HepG2 (cell line): Measurements from ENCODE around the gene CREG2. TPM values are rescaled to one million over a fixed set of nuclear protein-coding genes. Genes with fewer than 3 reads are reported as not detected.

Experiments used
- JDP2 ChIP-seq: sonication (generic); formaldehyde crosslinking; IDR thresholded peaks from 2 replicates; pipeline ENCODE4 v1.8.1; 2022; ENCODE audit warnings: missing genetic modification reagents, borderline replicate concordance
- MXI1 ChIP-seq: IDR thresholded peaks from 3 replicates; pipeline ENCODE4 v1.6.1; 2012; ENCODE audit warnings: low read depth, low read length, inconsistent platforms, borderline replicate concordance
- PPARG ChIP-seq: conservative IDR thresholded peaks from 2 replicates; pipeline ENCODE4 v1.6.1; 2016; ENCODE audit warnings: missing biosample characterization, missing genetic modification reagents
- THAP8 ChIP-seq: sonication (generic); formaldehyde crosslinking; IDR thresholded peaks from 2 replicates; pipeline ENCODE4 v1.5.1; 2020; ENCODE audit warnings: missing genetic modification reagents, mild to moderate bottlenecking, borderline replicate concordance
- TP53 ChIP-seq: sonication (generic); formaldehyde crosslinking; conservative IDR thresholded peaks from 2 replicates; pipeline ENCODE4 v1.4.0; 2020; ENCODE audit warnings: missing genetic modification reagents
- ZGPAT ChIP-seq: IDR thresholded peaks from 2 replicates; pipeline ENCODE4 v1.6.1; 2016; ENCODE audit warnings: mild to moderate bottlenecking
- ZNF205 ChIP-seq: IDR thresholded peaks from 2 replicates; pipeline ENCODE4 v1.6.1; 2018; ENCODE audit warnings: missing biosample characterization, missing genetic modification reagents
- ZNF230 ChIP-seq: sonication (generic); formaldehyde crosslinking; IDR thresholded peaks from 2 replicates; pipeline ENCODE4 v1.4.0; 2020; ENCODE audit warnings: mild to moderate bottlenecking, missing genetic modification reagents
- ZNF484 ChIP-seq: sonication (generic); formaldehyde crosslinking; IDR thresholded peaks from 2 replicates; pipeline ENCODE4 v1.5.1; 2020; ENCODE audit warnings: mild to moderate bottlenecking, low read depth, missing genetic modification reagents, borderline replicate concordance
- ZNF550 ChIP-seq: sonication (generic); formaldehyde crosslinking; IDR thresholded peaks from 2 replicates; pipeline ENCODE4 v1.4.0; 2020; ENCODE audit warnings: mild to moderate bottlenecking, missing genetic modification reagents, borderline replicate concordance
- ZSCAN30 ChIP-seq: sonication (generic); formaldehyde crosslinking; IDR thresholded peaks from 2 replicates; pipeline ENCODE4 v1.5.0; 2020; ENCODE audit warnings: mild to moderate bottlenecking, missing genetic modification reagents
- polyA plus RNA-seq, 8 experiments: library from polyadenylated mRNA; depleted of rRNA in 3 of 8; stranded (reverse) in 7 of 8; unstranded in 1 of 8; fragments of >200 nt; fragmentation: Illumina TruSeq in 4 of 8; extraction: Trizol in 4 of 8; gene quantifications; 2 replicates each; pipeline versions ENCODE4 v1.2.1 to v1.2.3, GENCODE V29; 2011 to 2016; ENCODE audit warnings: low read depth in 4 of 8, missing spikeins in 1 of 8, mixed read lengths in 1 of 8; ENCODE audit not compliant: insufficient read depth in 1 of 8
- total RNA-seq, 5 experiments: library from RNA; depleted of rRNA; stranded (reverse); fragments of >200 nt; fragmentation: Illumina TruSeq; extraction: Trizol; gene quantifications; 2 replicates each; pipeline ENCODE4 v1.2.3, GENCODE V29; 2016; ENCODE audit warnings: low read depth in 1 of 5
- TF ChIP-seq, protein P1 (sequence below), 2 experiments: sonication (generic) in 1 of 2; formaldehyde crosslinking in 1 of 2; IDR thresholded peaks; 2 replicates each; pipeline versions ENCODE4 v1.4.0 to v1.6.1; 2018 to 2020; ENCODE audit warnings: missing genetic modification reagents in 2 of 2, borderline replicate concordance in 1 of 2, low read depth in 1 of 2, mild to moderate bottlenecking in 1 of 2, missing biosample characterization in 1 of 2
- TF ChIP-seq, protein P2 (sequence below): sonication (generic); formaldehyde crosslinking; IDR thresholded peaks from 2 replicates; pipeline ENCODE4 v1.8.1; 2023; ENCODE audit warnings: mild to moderate bottlenecking, inconsistent platforms, moderate library complexity, missing genetic modification reagents, borderline replicate concordance
- TF ChIP-seq, protein P3 (sequence below): sonication (generic); formaldehyde crosslinking; IDR thresholded peaks from 2 replicates; pipeline ENCODE4 v1.4.0; 2020; ENCODE audit warnings: missing genetic modification reagents, borderline replicate concordance
- TF ChIP-seq, protein P4 (sequence below): sonication (generic); formaldehyde crosslinking; IDR thresholded peaks from 2 replicates; pipeline ENCODE4 v1.8.1; 2022; ENCODE audit warnings: low read depth, mild to moderate bottlenecking, missing genetic modification reagents

Gene CREG2
- total and polyA plus RNA-seq, 2 of the 13 experiments (the other 11 are each of a cell fraction or from before 2014, with no cell fraction given): 0.18 to 0.26 TPM

DNA sequence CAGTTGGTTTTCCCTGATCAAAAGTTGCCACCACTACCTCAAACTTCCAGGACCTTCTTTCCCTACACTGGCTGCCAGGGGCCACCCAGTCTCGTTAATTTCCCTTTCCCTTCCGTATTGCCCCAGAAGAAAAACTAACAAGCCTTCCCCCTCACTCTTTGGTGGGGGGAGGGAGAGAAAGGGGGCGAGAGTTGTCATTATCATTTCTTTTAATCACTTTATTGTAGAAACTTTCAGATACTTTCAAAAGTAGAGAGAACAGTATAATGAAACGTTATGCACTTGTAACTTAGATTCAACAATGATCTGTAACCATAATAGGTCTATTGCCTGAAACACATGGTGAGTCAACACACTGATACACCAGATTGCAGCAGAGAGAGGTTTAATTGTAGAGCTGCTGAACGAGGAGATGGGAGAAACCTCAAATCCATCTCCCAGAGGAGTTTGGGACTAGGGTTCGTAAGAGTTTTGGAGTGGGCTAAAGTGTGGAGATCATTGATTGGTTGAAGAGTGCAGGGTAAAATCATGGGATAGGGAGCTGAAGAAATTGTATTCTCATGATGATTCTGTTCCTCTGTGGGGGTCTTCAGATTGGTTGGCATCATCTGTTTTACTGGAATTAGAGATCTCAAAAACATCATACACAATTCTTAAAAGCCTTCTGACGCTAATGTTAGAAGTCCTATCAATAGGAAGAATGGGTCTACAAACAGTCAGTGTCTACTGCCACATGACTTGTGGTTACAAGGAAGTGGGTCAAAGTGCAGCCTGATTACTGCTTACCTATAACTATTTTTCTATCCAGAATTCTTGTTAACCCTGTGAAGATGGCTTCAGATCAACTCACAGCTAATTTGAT, 76.2 kb downstream of the CREG2 start (continued):
- TF ChIP-seq, protein P1, sequence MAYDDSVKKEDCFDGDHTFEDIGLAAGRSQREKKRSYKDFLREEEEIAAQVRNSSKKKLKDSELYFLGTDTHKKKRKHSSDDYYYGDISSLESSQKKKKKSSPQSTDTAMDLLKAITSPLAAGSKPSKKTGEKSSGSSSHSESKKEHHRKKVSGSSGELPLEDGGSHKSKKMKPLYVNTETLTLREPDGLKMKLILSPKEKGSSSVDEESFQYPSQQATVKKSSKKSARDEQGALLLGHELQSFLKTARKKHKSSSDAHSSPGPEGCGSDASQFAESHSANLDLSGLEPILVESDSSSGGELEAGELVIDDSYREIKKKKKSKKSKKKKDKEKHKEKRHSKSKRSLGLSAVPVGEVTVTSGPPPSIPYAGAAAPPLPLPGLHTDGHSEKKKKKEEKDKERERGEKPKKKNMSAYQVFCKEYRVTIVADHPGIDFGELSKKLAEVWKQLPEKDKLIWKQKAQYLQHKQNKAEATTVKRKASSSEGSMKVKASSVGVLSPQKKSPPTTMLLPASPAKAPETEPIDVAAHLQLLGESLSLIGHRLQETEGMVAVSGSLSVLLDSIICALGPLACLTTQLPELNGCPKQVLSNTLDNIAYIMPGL (CRISPR knock-in tag; IDR thresholded peaks at IDR 0.05; ENCODE audit: borderline replicate concordance in 1 of 2, low read depth in 1 of 2): 0 out of 4 replicates have a peak, but pooled peaks of 1 of the 2 experiments have one; percentile 16
- TF ChIP-seq JDP2 (CRISPR knock-in tag): no peak
- peak; percentile 28; the same call in 1 of the 3 replicates for TF ChIP-seq MXI1
- no peak for TF ChIP-seq ZSCAN30 (CRISPR knock-in tag)
- TF ChIP-seq ZNF550 (CRISPR knock-in tag): no peak
- TF ChIP-seq PPARG (CRISPR knock-in tag): peak; percentile 96
- TF ChIP-seq, protein P2, sequence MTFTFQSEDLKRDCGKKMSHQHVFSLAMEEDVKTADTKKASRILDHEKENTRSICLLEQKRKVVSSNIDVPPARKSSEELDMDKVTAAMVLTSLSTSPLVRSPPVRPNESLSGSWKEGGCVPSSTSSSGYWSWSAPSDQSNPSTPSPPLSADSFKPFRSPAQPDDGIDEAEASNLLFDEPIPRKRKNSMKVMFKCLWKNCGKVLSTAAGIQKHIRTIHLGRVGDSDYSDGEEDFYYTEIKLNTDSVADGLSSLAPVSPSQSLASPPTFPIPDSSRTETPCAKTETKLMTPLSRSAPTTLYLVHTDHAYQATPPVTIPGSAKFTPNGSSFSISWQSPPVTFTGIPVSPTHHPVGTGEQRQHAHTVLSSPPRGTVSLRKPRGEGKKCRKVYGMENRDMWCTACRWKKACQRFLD (CRISPR knock-in tag): no peak
- TF ChIP-seq ZNF484 (CRISPR knock-in tag): no peak
- TF ChIP-seq ZNF230 (CRISPR knock-in tag): no peak
- TF ChIP-seq, protein P3, sequence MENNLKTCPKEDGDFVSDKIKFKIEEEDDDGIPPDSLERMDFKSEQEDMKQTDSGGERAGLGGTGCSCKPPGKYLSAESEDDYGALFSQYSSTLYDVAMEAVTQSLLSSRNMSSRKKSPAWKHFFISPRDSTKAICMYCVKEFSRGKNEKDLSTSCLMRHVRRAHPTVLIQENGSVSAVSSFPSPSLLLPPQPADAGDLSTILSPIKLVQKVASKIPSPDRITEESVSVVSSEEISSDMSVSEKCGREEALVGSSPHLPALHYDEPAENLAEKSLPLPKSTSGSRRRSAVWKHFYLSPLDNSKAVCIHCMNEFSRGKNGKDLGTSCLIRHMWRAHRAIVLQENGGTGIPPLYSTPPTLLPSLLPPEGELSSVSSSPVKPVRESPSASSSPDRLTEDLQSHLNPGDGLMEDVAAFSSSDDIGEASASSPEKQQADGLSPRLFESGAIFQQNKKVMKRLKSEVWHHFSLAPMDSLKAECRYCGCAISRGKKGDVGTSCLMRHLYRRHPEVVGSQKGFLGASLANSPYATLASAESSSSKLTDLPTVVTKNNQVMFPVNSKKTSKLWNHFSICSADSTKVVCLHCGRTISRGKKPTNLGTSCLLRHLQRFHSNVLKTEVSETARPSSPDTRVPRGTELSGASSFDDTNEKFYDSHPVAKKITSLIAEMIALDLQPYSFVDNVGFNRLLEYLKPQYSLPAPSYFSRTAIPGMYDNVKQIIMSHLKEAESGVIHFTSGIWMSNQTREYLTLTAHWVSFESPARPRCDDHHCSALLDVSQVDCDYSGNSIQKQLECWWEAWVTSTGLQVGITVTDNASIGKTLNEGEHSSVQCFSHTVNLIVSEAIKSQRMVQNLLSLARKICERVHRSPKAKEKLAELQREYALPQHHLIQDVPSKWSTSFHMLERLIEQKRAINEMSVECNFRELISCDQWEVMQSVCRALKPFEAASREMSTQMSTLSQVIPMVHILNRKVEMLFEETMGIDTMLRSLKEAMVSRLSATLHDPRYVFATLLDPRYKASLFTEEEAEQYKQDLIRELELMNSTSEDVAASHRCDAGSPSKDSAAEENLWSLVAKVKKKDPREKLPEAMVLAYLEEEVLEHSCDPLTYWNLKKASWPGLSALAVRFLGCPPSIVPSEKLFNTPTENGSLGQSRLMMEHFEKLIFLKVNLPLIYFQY (CRISPR knock-in tag): no peak
- TF ChIP-seq ZNF205 (CRISPR knock-in tag): no peak; the same call in 1 of the 2 replicates
- no peak; the same call in 1 of the 2 replicates for TF ChIP-seq ZGPAT
- no peak for TF ChIP-seq THAP8 (CRISPR knock-in tag)
- 0 out of 2 replicates have a peak, but pooled peaks have one; percentile 48 for TF ChIP-seq TP53 (CRISPR knock-in tag)
- TF ChIP-seq, protein P4, sequence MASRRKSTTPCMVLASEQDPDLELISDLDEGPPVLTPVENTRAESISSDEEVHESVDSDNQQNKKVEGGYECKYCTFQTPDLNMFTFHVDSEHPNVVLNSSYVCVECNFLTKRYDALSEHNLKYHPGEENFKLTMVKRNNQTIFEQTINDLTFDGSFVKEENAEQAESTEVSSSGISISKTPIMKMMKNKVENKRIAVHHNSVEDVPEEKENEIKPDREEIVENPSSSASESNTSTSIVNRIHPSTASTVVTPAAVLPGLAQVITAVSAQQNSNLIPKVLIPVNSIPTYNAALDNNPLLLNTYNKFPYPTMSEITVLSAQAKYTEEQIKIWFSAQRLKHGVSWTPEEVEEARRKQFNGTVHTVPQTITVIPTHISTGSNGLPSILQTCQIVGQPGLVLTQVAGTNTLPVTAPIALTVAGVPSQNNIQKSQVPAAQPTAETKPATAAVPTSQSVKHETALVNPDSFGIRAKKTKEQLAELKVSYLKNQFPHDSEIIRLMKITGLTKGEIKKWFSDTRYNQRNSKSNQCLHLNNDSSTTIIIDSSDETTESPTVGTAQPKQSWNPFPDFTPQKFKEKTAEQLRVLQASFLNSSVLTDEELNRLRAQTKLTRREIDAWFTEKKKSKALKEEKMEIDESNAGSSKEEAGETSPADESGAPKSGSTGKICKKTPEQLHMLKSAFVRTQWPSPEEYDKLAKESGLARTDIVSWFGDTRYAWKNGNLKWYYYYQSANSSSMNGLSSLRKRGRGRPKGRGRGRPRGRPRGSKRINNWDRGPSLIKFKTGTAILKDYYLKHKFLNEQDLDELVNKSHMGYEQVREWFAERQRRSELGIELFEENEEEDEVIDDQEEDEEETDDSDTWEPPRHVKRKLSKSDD: no peak
